SK-N-SH (cell line): ENCODE data around the gene PTPN14. TPM values are rescaled to one million over a fixed set of nuclear protein-coding genes. Genes with fewer than 3 reads are reported as not detected.

Experiments used
- CTCF ChIA-PET: fragments of 300-600, 350-600 bp; formaldehyde crosslinking; extraction: SDS; loops from one replicate; lab custom pipeline; 2021; lab: Yijun Ruan, JAX
- POLR2A ChIA-PET: fragments of 350-600 bp; sonication (Branson Sonifier 250); formaldehyde crosslinking; extraction: SDS; loops from one replicate; lab custom pipeline; 2020; ENCODE audit warnings: antibody characterized with exemption, inconsistent platforms; lab: Yijun Ruan, JAX
- DNase-seq: peaks from one replicate; pipeline ENCODE4 v3.0.0; 2012
- H2AFZ ChIP-seq: fragments of 200-600 bp; sonication (generic); 2 replicates; pipeline ENCODE4 v1.8.1; 2016; ENCODE audit warnings: antibody characterized with exemption, mild to moderate bottlenecking, low read depth
- H3F3A ChIP-seq: fragments of 200-600 bp; sonication (generic); replicated peaks from 2 replicates; pipeline ENCODE3; 2016; ENCODE audit warnings: antibody characterized with exemption, mild to moderate bottlenecking; ENCODE audit not compliant: insufficient read depth
- H3K27ac ChIP-seq, 2 experiments: fragments of 200-500 bp in 1 of 2; fragments of 200-600 bp in 1 of 2; sonication (Bioruptor generic) in 1 of 2; sonication (generic), shearing (Covaris generic) in 1 of 2; 2 replicates each; pipeline versions ENCODE4 v1.5.1 to v1.6.1; 2014 to 2016; ENCODE audit warnings: low read depth in 2 of 2, inconsistent platforms in 1 of 2, low read length in 1 of 2, mild to moderate bottlenecking in 1 of 2, mixed read lengths in 1 of 2
- H3K27me3 ChIP-seq: fragments of 200-600 bp; sonication (generic), shearing (Covaris generic); 2 replicates; pipeline ENCODE4 v1.6.1; 2016; ENCODE audit warnings: mixed run types; ENCODE audit not compliant: insufficient read depth
- H3K36me3 ChIP-seq, 2 experiments: fragments of 200-500 bp in 1 of 2; fragments of 200-600 bp in 1 of 2; sonication (Bioruptor generic) in 1 of 2; sonication (generic) in 1 of 2; replicated peaks in 1 of 2; 2 replicates each; pipeline versions ENCODE3 to v1.5.1; 2014 to 2016; ENCODE audit warnings: low read length in 1 of 2, mild to moderate bottlenecking in 1 of 2; ENCODE audit not compliant: insufficient read depth in 2 of 2, control insufficient read depth in 1 of 2
- H3K4me1 ChIP-seq, 2 experiments: fragments of 200-500 bp in 1 of 2; fragments of 200-600 bp in 1 of 2; sonication (Bioruptor generic) in 1 of 2; sonication (generic), shearing (Covaris generic) in 1 of 2; 2 replicates each; pipeline versions ENCODE4 v1.5.1 to v1.6.1; 2014 to 2016; ENCODE audit warnings: low read depth in 1 of 2, low read length in 1 of 2, mixed run types in 1 of 2; ENCODE audit not compliant: insufficient read depth in 2 of 2, control insufficient read depth in 1 of 2
- H3K4me2 ChIP-seq: fragments of 200-600 bp; sonication (generic), shearing (Covaris generic); 2 replicates; pipeline ENCODE4 v1.6.1; 2017; ENCODE audit warnings: mixed run types
- H3K4me3 ChIP-seq, 2 experiments: fragments of 200-500 bp in 1 of 2; fragments of 200-600 bp in 1 of 2; sonication (Bioruptor generic) in 1 of 2; sonication (generic), shearing (Covaris generic) in 1 of 2; 2 replicates each; pipeline versions ENCODE4 v1.5.1 to v1.8.1; 2014 to 2016; ENCODE audit warnings: low read depth in 2 of 2, inconsistent platforms in 1 of 2, low read length in 1 of 2, mild to moderate bottlenecking in 1 of 2, mixed read lengths in 1 of 2, moderate library complexity in 1 of 2
- H3K79me2 ChIP-seq: fragments of 200-600 bp; sonication (generic); 2 replicates; pipeline ENCODE4 v1.8.1; 2017; ENCODE audit warnings: mild to moderate bottlenecking; ENCODE audit not compliant: insufficient read depth
- H3K9ac ChIP-seq: fragments of 200-600 bp; sonication (generic); 2 replicates; pipeline ENCODE4 v1.6.1; 2017; ENCODE audit warnings: mixed run types
- H3K9me2 ChIP-seq: fragments of 200-600 bp; sonication (generic); 2 replicates; pipeline ENCODE4 v1.6.1; 2017; ENCODE audit warnings: mixed run types
- H3K9me3 ChIP-seq: fragments of 200-600 bp; sonication (generic); 2 replicates; pipeline ENCODE4 v1.6.1; 2017; ENCODE audit warnings: mixed run types, mild to moderate bottlenecking, moderate library complexity
- H4K20me1 ChIP-seq: fragments of 200-600 bp; sonication (generic); 2 replicates; pipeline ENCODE4 v1.6.1; 2017; ENCODE audit warnings: mild to moderate bottlenecking, mixed run types; ENCODE audit not compliant: insufficient read depth
- EP300 ChIP-seq, 2 experiments: IDR thresholded peaks; 2 replicates each; pipeline versions ENCODE4 v1.4.0 to v1.6.1; 2012; ENCODE audit warnings: borderline replicate concordance in 1 of 2, low read depth in 1 of 2, low read length in 1 of 2
- EZH2phosphoT487 ChIP-seq: fragments of 200-600 bp; sonication (generic); IDR thresholded peaks from 2 replicates; pipeline ENCODE4 v1.6.1; 2017; ENCODE audit warnings: low read depth, mixed run types, mild to moderate bottlenecking, antibody characterized with exemption, moderate library complexity, borderline replicate concordance
- FOSL2 ChIP-seq: IDR thresholded peaks from 2 replicates; pipeline ENCODE4 v1.4.0; 2012; ENCODE audit warnings: low read depth, mild to moderate bottlenecking, moderate library complexity, borderline replicate concordance
- FOXM1 ChIP-seq: IDR thresholded peaks from 2 replicates; pipeline ENCODE4 v1.4.0; 2012; ENCODE audit warnings: low read depth, mild to moderate bottlenecking
- GABPA ChIP-seq: IDR thresholded peaks from 2 replicates; pipeline ENCODE4 v1.4.0; 2012; ENCODE audit warnings: low read depth, mild to moderate bottlenecking
- GATA2 ChIP-seq: sonication (generic); formaldehyde crosslinking; IDR thresholded peaks from 2 replicates; pipeline ENCODE4 v1.5.0; 2020; ENCODE audit warnings: mild to moderate bottlenecking, missing genetic modification reagents
- IRF3 ChIP-seq: fragments of 150-350 bp; IDR thresholded peaks from 2 replicates; pipeline ENCODE4 v1.6.1; 2016; ENCODE audit warnings: mild to moderate bottlenecking, low read depth, low read length
- NFIC ChIP-seq: IDR thresholded peaks from 2 replicates; pipeline ENCODE4 v1.4.0; 2012; ENCODE audit warnings: borderline replicate concordance
- NRF1 ChIP-seq: IDR thresholded peaks from 2 replicates; pipeline ENCODE4 v1.6.1; 2012; ENCODE audit warnings: low read depth, mild to moderate bottlenecking, low read length
- PBX3 ChIP-seq: IDR thresholded peaks from 2 replicates; pipeline ENCODE4; 2012
- POLR2AphosphoS5 ChIP-seq: IDR thresholded peaks from 2 replicates; pipeline ENCODE4 v1.6.1; 2012; ENCODE audit warnings: low read depth, low read length
- REST ChIP-seq: IDR thresholded peaks from 2 replicates; pipeline ENCODE4 v1.6.1; 2012; ENCODE audit warnings: mild to moderate bottlenecking, low read depth, low read length, moderate library complexity
- RFX5 ChIP-seq: IDR thresholded peaks from 2 replicates; pipeline ENCODE4 v1.6.1; 2012; ENCODE audit warnings: mild to moderate bottlenecking, improper control_type of control experiment, low read length
- SIN3A ChIP-seq: IDR thresholded peaks from 2 replicates; pipeline ENCODE4 v1.6.1; 2012; ENCODE audit warnings: low read depth, mild to moderate bottlenecking, low read length, moderate library complexity, borderline replicate concordance
- SMC3 ChIP-seq: IDR thresholded peaks from 2 replicates; pipeline ENCODE4 v1.6.1; 2012; ENCODE audit warnings: low read depth, low read length, improper control_type of control experiment
- TAF1 ChIP-seq: IDR thresholded peaks from 2 replicates; pipeline ENCODE4 v1.6.1; 2012; ENCODE audit warnings: low read depth, mild to moderate bottlenecking, low read length, moderate library complexity, borderline replicate concordance
- TEAD4 ChIP-seq: IDR thresholded peaks from 2 replicates; pipeline ENCODE4 v1.4.0; 2012; ENCODE audit warnings: mild to moderate bottlenecking, borderline replicate concordance; ENCODE audit not compliant: insufficient read depth
- USF1 ChIP-seq: IDR thresholded peaks from 2 replicates; pipeline ENCODE4 v1.4.0; 2012; ENCODE audit warnings: low read depth, borderline replicate concordance
- USF2 ChIP-seq: fragments of 150-350 bp; IDR thresholded peaks from 2 replicates; pipeline ENCODE4 v1.6.1; 2017; ENCODE audit warnings: antibody characterized with exemption, low read length, low read depth, borderline replicate concordance
- WGBS: methylation state at CpG from one replicate; pipeline ENCODE4 v1.1.6; 2017; ENCODE audit warnings: low lambda C conversion rate; 5-methylcytosine and 5-hydroxymethylcytosine counted together
- polyA plus RNA-seq, 3 experiments: library from polyadenylated mRNA; depleted of rRNA; stranded (reverse); fragments of >200 nt; gene quantifications; 2 replicates each; pipeline ENCODE4 v1.2.3, GENCODE V29; 2012

PTPN14 gene
- polyA plus RNA-seq, 1 of the 3 experiments (the other 2 are of a cell fraction), result 12.8 TPM

- TF ChIP-seq USF2, result no peak
- TF ChIP-seq REST, result no peak
Measured at GRCh38 chr1:214312530-214313051, 238.8 kb downstream of the PTPN14 start (continued).

- H3K79me2 ChIP-seq, result no peaks in the 10 kb centered on the region
- 91% methylated on average over 11 of the region's 11 CpGs for WGBS
- TF ChIP-seq TAF1 (no peak), GABPA (no peak), RFX5 (no peak), POLR2AphosphoS5 (no peak), SMC3 (no peak), TEAD4 (no peak), NFIC (no peak), IRF3 (no peak), FOSL2 (no peak), USF1 (no peak), EP300 (IDR thresholded peaks at IDR 0.05; ENCODE audit: borderline replicate concordance in 1 of 2, low read depth in 1 of 2, low read length in 1 of 2) (no peak), USF2 (no peak), PBX3 (no peak), NRF1 (no peak), GATA2 (CRISPR knock-in tag) (no peak), SIN3A (no peak), EZH2phosphoT487 (no peak), FOXM1 (no peak)
- TF ChIP-seq, all 33 proteins: peak for 0
- ChIA-PET CTCF (interaction anchor here (0.7 to 10.7 kb wide), 4 partner anchors 19 to 316 kb away, joined by 3 to 154 read pairs (median 6); no protein-coding TSS in a partner anchor), POLR2A (no interaction called here)
- Histone ChIP-seq H3K27ac (no peak overlapping the region), H3K27me3 (no peaks in the 10 kb centered on the region), H3K4me2 (no peak overlapping the region), H3K36me3 (peaks cover 4 to 9% of the 10 kb centered on the region in 2 experiments), H3K9me3 (no peaks in the 10 kb centered on the region), H2AFZ (no peak overlapping the region), H3F3A (no peaks in the 10 kb centered on the region), H3K9ac (no peak overlapping the region), H4K20me1 (no peaks in the 10 kb centered on the region), H3K4me3 (no peak overlapping the region), H3K9me2 (no peaks in the 10 kb centered on the region), H3K4me1 (no peaks in the 10 kb centered on the region)
- DNase-seq, result no peak
Measured at GRCh38 chr1:214310777-214311690, 240.4 kb downstream of the PTPN14 start.
